ENCODE data around the gene HAT1. TPM values are rescaled to one million over a fixed set of nuclear protein-coding genes. Genes with fewer than 3 reads are reported as not detected.
A peak's percentile ranks its signal among the peaks of the same experiment; 100 is the strongest.

HAT1 gene
- total RNA-seq, 4 donors from 2014 or later, result 24.9 to 40.2 (median 25.6) TPM

- ATAC-seq (ENCODE audit: low FRiP score) (no peak), DNase-seq (ENCODE audit: low spot score) (no peak)
- TF ChIP-seq CTCF (IDR thresholded peaks at IDR 0.05), result no peak
Observed at GRCh38 chr2:171882089-171882769, 40.0 kb upstream of the HAT1 start.

GRCh38 chr2:171883275-171883893 is 38.9 kb upstream of the HAT1 start:
- ATAC-seq (ENCODE audit: low FRiP score), result no peak
- no peak for DNase-seq (ENCODE audit: low spot score)
- TF ChIP-seq CTCF (IDR thresholded peaks at IDR 0.05), result no peak

GRCh38 chr2:171889333-171889732 is 32.9 kb upstream of the HAT1 start:
- ATAC-seq (ENCODE audit: low FRiP score) (no peak), DNase-seq (ENCODE audit: low spot score) (no peak)
- no peak for TF ChIP-seq CTCF (IDR thresholded peaks at IDR 0.05)

- no peak for DNase-seq (ENCODE audit: low spot score)
- no peak for ATAC-seq (ENCODE audit: low FRiP score)
- TF ChIP-seq CTCF (IDR thresholded peaks at IDR 0.05), result no peak
Observed at GRCh38 chr2:171889808-171890207, 32.5 kb upstream of the HAT1 start.

GRCh38 chr2:171893196-171893823 is 29.0 kb upstream of the HAT1 start:
- DNase-seq (ENCODE audit: low spot score), result no peak
- TF ChIP-seq CTCF (IDR thresholded peaks at IDR 0.05), result no peak
- ATAC-seq (ENCODE audit: low FRiP score), result peak; percentile 26

- TF ChIP-seq CTCF (IDR thresholded peaks at IDR 0.05), result no peak
- peak; percentile 97 for ATAC-seq (ENCODE audit: low FRiP score)
- DNase-seq (ENCODE audit: low spot score), result peak; percentile 41
Observed at GRCh38 chr2:171893824-171894611, 28.2 kb upstream of the HAT1 start, which contains the start of gene SLC25A12. SLC25A12 (minus strand) TSS chr2:171894244; CDS start chr2:171894214, 30 bp downstream.
